Smooth muscle cell (in vitro differentiated cells): ENCODE measurements around the gene ANKIB1. TPM values are rescaled to one million over a fixed set of nuclear protein-coding genes. Genes with fewer than 3 reads are reported as not detected.

Experiments
- DNase-seq: peaks from one replicate; lab custom pipeline; 2025; ENCODE audit not compliant: unreplicated experiment; lab: John Stamatoyannopoulos, UW
- H2AFZ ChIP-seq: fragments of 200-600 bp; sonication (generic); 2 replicates; pipeline ENCODE4 v1.6.0; 2016; ENCODE audit warnings: antibody characterized with exemption, low read depth, mild to moderate bottlenecking
- H3F3A ChIP-seq: fragments of 200-600 bp; sonication (generic); 2 replicates; pipeline ENCODE4 v1.6.0; 2017; ENCODE audit warnings: antibody characterized with exemption, low read depth
- H3K27ac ChIP-seq: fragments of 200-600 bp; sonication (generic); 2 replicates; pipeline ENCODE4 v1.5.1; 2016; ENCODE audit warnings: low read depth, mild to moderate bottlenecking
- H3K27me3 ChIP-seq: fragments of 200-600 bp; sonication (generic); 2 replicates; pipeline ENCODE4 v1.6.1; 2016; ENCODE audit warnings: low read depth, mild to moderate bottlenecking
- H3K36me3 ChIP-seq: fragments of 200-600 bp; sonication (generic); 2 replicates; pipeline ENCODE4 v1.5.1; 2016; ENCODE audit warnings: low read depth
- H3K4me1 ChIP-seq: fragments of 200-600 bp; sonication (generic); 2 replicates; pipeline ENCODE4 v1.5.1; 2016; ENCODE audit warnings: low read depth
- H3K4me2 ChIP-seq: fragments of 200-600 bp; sonication (generic); 2 replicates; pipeline ENCODE4 v1.6.0; 2016; ENCODE audit warnings: mild to moderate bottlenecking
- H3K4me3 ChIP-seq: fragments of 200-600 bp; sonication (generic); 2 replicates; pipeline ENCODE4 v1.5.1; 2016; ENCODE audit warnings: mild to moderate bottlenecking
- H3K79me2 ChIP-seq: fragments of 200-600 bp; sonication (generic); 2 replicates; pipeline ENCODE4 v1.6.0; 2016; ENCODE audit warnings: low read depth, mild to moderate bottlenecking
- H3K9ac ChIP-seq: fragments of 200-600 bp; sonication (generic); 2 replicates; pipeline ENCODE4 v1.6.0; 2016; ENCODE audit warnings: low read depth
- H3K9me3 ChIP-seq: fragments of 200-600 bp; sonication (generic); replicated peaks from 2 replicates; pipeline ENCODE4 v1.5.1; 2016; ENCODE audit warnings: low read depth
- H4K20me1 ChIP-seq: fragments of 200-600 bp; sonication (generic); 2 replicates; pipeline ENCODE4 v1.6.0; 2016; ENCODE audit warnings: low read depth
- CTCF ChIP-seq: fragments of 200-600 bp; sonication (generic); IDR thresholded peaks from 2 replicates; pipeline ENCODE4 v1.5.1; 2017; ENCODE audit warnings: borderline replicate concordance, mild to moderate bottlenecking, antibody characterized with exemption; ENCODE audit not compliant: insufficient read depth, poor library complexity, severe bottlenecking
- WGBS: methylation state at CpG from one replicate; pipeline ENCODE4 v1.1.7; 2016; ENCODE audit warnings: low lambda C conversion rate; 5-methylcytosine and 5-hydroxymethylcytosine counted together
- polyA plus RNA-seq: library from polyadenylated mRNA; unstranded; fragments of >200 nt; fragmentation: Nextera tagmentation; extraction: Ambion mirVana; gene quantifications from 2 replicates; pipeline ENCODE4 v1.2.1, GENCODE V29; 2016
- total RNA-seq: library from RNA; depleted of rRNA; stranded (reverse); fragments of >200 nt; gene quantifications from 2 replicates; pipeline ENCODE4 v1.2.3, GENCODE V29; 2014

Gene ANKIB1
- total and polyA plus RNA-seq, 2 experiments from 2014 or later: 12.9 to 57.4 TPM

GRCh38 chr7:92281031-92281430, 35.3 kb downstream of the ANKIB1 start:
- no peak overlapping the region for H3K4me2 ChIP-seq
- peaks cover 14% of the 10 kb centered on the region for H3K4me1 ChIP-seq
- TF ChIP-seq CTCF: no peak
- no peaks in the 10 kb centered on the region for H3F3A ChIP-seq
- no peak overlapping the region for H3K4me3 ChIP-seq
- H4K20me1 ChIP-seq: peaks cover 99% of the 10 kb centered on the region
- 96% methylated on average over 2 of the region's 2 CpGs for WGBS
- no peak overlapping the region for H3K27ac ChIP-seq
- no peaks in the 10 kb centered on the region for H3K36me3 ChIP-seq
- peaks cover 93% of the 10 kb centered on the region for H3K79me2 ChIP-seq
- DNase-seq: no peak
- H3K9ac ChIP-seq: no peak overlapping the region
- H2AFZ ChIP-seq: no peak overlapping the region
- no peaks in the 10 kb centered on the region for H3K9me3 ChIP-seq
- H3K27me3 ChIP-seq: no peaks in the 10 kb centered on the region

- Histone ChIP-seq H3K4me1 (peaks cover 14% of the 10 kb centered on the region), H4K20me1 (peaks cover 99% of the 10 kb centered on the region), H3K9ac (no peak overlapping the region), H3K4me3 (no peak overlapping the region), H3K27me3 (no peaks in the 10 kb centered on the region), H2AFZ (no peak overlapping the region), H3F3A (no peaks in the 10 kb centered on the region), H3K27ac (no peak overlapping the region), H3K36me3 (no peaks in the 10 kb centered on the region), H3K4me2 (no peak overlapping the region), H3K9me3 (no peaks in the 10 kb centered on the region), H3K79me2 (peaks cover 92% of the 10 kb centered on the region)
- no peak for DNase-seq
- TF ChIP-seq CTCF: no peak
- 96% methylated on average over 6 of the region's 6 CpGs for WGBS
These were observed 36.5 kb downstream of the ANKIB1 start for GRCh38 chr7:92282221-92282814.

GRCh38 chr7:92282930-92283329, 37.2 kb downstream of the ANKIB1 start:
- H3K9me3 ChIP-seq: no peaks in the 10 kb centered on the region
- no peak overlapping the region for H2AFZ ChIP-seq
- H3F3A ChIP-seq: no peaks in the 10 kb centered on the region
- H3K4me1 ChIP-seq: peaks cover 14% of the 10 kb centered on the region
- no peaks in the 10 kb centered on the region for H3K27me3 ChIP-seq
- WGBS: 96% methylated on average over 1 of the region's 1 CpG
- peaks cover 99% of the 10 kb centered on the region for H4K20me1 ChIP-seq
- no peak overlapping the region for H3K4me2 ChIP-seq
- no peak overlapping the region for H3K9ac ChIP-seq
- H3K36me3 ChIP-seq: no peaks in the 10 kb centered on the region
- no peak for DNase-seq
- no peak for TF ChIP-seq CTCF
- no peak overlapping the region for H3K4me3 ChIP-seq
- H3K79me2 ChIP-seq: peaks cover 91% of the 10 kb centered on the region
- no peak overlapping the region for H3K27ac ChIP-seq

- Histone ChIP-seq H3K9me3 (no peaks in the 10 kb centered on the region), H4K20me1 (peaks cover 98% of the 10 kb centered on the region), H3K4me2 (no peak overlapping the region), H3K27me3 (no peaks in the 10 kb centered on the region), H3K4me1 (no peaks in the 10 kb centered on the region), H3K4me3 (no peak overlapping the region), H3K79me2 (peaks cover 84% of the 10 kb centered on the region), H2AFZ (no peak overlapping the region), H3K9ac (no peak overlapping the region), H3K36me3 (no peaks in the 10 kb centered on the region), H3F3A (no peaks in the 10 kb centered on the region), H3K27ac (no peak overlapping the region)
- DNase-seq: no peak
- WGBS: 95% methylated on average over 2 of the region's 2 CpGs
- no peak for TF ChIP-seq CTCF
These were observed 43.5 kb downstream of the ANKIB1 start for GRCh38 chr7:92289321-92289720.
